MM.1S (cell line): ENCODE measurements around the gene THRAP3.

Experiments used
- EZH2 ChIP-seq: fragments of 300-600 bp; sonication (generic); optimal IDR thresholded peaks from 2 replicates; pipeline ENCODE3; 2017; ENCODE audit warnings: low read depth, mild to moderate bottlenecking, antibody characterized with exemption, low read length, mixed read lengths
- EZH2phosphoT487 ChIP-seq: fragments of 300-600 bp; sonication (generic); IDR thresholded peaks from 2 replicates; pipeline ENCODE4 v1.6.1; 2018; ENCODE audit warnings: antibody characterized with exemption, low read length
- TF ChIP-seq, protein P1 (sequence below): fragments of 300-600 bp; sonication (generic); IDR thresholded peaks from 2 replicates; pipeline ENCODE4 v1.5.1; 2016; ENCODE audit warnings: antibody characterized with exemption, low read length, mixed read lengths

DNA sequence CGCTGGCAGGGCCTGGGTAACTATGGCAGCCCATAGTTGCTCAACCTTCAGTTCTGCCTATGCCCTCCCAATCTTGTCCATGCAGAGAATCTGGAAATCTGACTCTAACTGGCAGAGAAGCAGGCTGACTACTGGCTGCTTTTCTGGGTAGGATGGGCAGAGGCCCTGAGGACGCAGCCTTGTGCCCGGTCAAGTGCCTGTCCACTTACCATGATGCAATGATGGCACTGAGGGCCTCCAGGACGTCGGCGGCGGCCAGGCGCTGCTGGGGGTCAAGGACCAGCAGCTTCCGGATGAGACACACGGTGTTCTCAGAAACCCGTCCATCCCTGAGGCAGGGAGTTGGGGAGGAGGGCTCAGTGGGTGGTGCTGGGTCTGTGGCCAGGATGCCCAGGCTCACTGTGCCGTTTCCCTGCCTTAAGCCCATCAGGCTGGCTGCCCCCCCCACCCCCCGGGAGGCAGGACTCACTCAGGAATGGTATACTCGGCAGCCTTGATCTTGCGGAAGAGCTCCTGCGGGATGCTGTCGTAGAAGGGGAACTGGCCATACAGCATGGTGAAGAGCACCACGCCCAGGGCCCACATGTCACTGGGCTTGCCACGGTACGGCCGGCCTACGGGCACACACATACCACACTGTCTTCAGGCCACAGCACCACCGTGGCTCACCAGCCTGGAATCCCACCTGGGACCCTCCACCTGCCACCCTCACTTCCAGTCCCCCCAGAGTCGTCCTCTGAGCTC, 119.6 kb downstream of the THRAP3 start:
- TF ChIP-seq, protein P1, sequence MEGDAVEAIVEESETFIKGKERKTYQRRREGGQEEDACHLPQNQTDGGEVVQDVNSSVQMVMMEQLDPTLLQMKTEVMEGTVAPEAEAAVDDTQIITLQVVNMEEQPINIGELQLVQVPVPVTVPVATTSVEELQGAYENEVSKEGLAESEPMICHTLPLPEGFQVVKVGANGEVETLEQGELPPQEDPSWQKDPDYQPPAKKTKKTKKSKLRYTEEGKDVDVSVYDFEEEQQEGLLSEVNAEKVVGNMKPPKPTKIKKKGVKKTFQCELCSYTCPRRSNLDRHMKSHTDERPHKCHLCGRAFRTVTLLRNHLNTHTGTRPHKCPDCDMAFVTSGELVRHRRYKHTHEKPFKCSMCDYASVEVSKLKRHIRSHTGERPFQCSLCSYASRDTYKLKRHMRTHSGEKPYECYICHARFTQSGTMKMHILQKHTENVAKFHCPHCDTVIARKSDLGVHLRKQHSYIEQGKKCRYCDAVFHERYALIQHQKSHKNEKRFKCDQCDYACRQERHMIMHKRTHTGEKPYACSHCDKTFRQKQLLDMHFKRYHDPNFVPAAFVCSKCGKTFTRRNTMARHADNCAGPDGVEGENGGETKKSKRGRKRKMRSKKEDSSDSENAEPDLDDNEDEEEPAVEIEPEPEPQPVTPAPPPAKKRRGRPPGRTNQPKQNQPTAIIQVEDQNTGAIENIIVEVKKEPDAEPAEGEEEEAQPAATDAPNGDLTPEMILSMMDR = no peak
- no peak for TF ChIP-seq EZH2
- no peak for TF ChIP-seq EZH2phosphoT487
